Measurements from ENCODE around the gene CHRNA3.

Gene CHRNA3

GRCh38 chr15:78620527-78621421 lies at the start of gene CHRNA3:
Gene CHRNA3, minus strand, starts transcription at chr15:78620996. Its CDS starts 202 bp downstream, at chr15:78620794.
- DNase-seq, result no peak

DNA sequence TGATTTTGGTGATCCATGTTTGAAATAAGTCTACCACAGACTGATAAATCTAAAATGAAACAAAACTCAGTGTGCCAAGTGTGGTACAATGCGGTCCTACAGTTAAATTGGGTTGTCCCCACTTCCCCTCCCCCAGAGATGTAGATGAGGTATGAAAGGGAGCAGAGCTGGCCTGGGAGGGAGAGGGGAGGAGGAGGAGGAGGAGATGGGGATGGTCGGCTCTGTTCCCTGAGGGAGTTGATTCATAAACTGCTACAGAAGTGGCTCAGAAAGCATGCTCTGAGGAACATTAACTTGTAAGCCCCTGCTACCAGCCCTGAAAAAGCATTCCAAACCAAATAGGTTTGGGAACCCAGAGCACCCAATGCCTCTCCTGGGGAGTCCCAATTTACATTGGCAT lies 48.2 kb upstream of the CHRNA3 start:
- no peak for DNase-seq

GRCh38 chr15:78667578-78668236 lies 46.9 kb upstream of the CHRNA3 start:
- DNase-seq, result no peak

DNA sequence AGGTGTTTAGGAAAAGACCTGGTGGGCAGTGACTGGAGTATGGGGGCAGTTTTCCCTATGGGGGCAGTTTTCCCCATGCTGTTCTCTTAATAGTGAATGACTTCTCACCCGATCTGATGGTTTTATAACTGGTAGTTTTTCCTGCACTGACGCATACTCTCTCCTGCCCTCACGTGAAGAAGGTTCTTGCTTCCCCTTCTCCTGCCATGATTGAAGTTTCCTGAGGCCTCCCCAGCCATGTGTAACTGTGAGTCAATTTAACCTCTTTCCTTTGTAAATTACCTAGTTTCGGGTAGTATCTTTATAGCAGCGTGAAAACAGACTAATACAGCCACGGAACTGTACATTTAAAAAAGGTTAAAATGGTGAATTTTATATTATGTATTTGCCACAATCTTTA lies 45.2 kb upstream of the CHRNA3 start:
- no peak for DNase-seq

- DNase-seq, result no peak
Measured at GRCh38 chr15:78663703-78664102, 42.9 kb upstream of the CHRNA3 start.

DNA sequence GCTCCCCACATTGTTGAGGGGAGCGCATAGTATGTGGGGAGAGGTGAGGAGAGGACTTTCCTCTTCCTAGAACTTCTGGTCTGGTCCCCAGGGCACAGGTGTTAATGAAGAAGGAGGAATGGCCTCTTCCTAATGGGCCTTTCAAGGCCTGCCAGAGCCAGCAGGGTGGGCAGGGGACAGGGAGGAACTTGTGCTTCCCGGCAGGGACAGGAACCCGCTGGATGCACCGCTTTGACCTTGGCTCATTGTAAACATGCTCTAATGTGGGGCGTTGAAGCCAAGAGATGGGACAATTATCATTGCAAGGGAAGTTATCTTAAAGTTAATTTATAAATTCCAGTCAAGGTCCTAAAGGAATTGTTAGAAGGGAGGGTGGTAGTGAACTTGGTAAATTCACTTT lies 41.2 kb upstream of the CHRNA3 start:
- no peak for DNase-seq

GRCh38 chr15:78661001-78661400 lies 40.2 kb upstream of the CHRNA3 start:
- no peak for DNase-seq

GRCh38 chr15:78660584-78660983 lies 39.8 kb upstream of the CHRNA3 start:
- DNase-seq, result no peak

- no peak for DNase-seq
Measured at GRCh38 chr15:78658823-78659222, 38.0 kb upstream of the CHRNA3 start.

GRCh38 chr15:78654272-78654671 lies 33.5 kb upstream of the CHRNA3 start:
- DNase-seq, result no peak

GRCh38 chr15:78651930-78652615 lies 31.3 kb upstream of the CHRNA3 start:
- no peak for DNase-seq

GRCh38 chr15:78651007-78651406 lies 30.2 kb upstream of the CHRNA3 start:
- no peak for DNase-seq

GRCh38 chr15:78650022-78650421 lies 29.2 kb upstream of the CHRNA3 start:
- no peak for DNase-seq

GRCh38 chr15:78645009-78645408 lies 24.2 kb upstream of the CHRNA3 start:
- no peak for DNase-seq

- DNase-seq, result no peak
Measured at GRCh38 chr15:78642331-78642730, 21.5 kb upstream of the CHRNA3 start.

DNA sequence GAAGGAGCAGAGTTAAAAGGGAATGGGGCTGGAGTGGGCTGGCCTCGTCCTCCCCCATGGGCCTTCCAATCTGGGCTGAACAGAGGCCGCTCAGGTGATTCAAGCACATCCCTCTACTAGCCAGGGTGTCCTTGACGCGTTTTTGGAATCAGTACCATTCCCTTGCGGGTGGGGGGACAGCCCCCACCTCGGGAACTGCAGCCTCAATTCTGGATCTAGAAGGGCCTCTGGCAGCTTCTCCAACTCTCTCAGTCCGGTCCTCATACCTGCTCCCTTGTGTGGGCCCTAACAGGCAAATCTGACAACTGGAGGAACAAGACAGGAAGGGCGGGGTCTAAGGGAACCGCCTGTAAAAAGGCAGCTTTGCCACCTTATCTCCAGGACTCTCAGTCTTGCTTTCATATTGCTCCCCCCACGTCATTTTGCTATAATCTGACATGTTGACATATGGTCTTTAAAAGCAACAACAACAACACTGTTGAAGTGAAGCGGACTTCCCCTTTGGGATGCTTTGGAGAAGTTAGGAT lies 21.0 kb upstream of the CHRNA3 start:
- DNase-seq, result peak; percentile 47

- DNase-seq, result peak; percentile 38
Measured at GRCh38 chr15:78641102-78641748, 20.4 kb upstream of the CHRNA3 start, which contains the start of gene CHRNB4. Gene CHRNB4, minus strand, starts transcription at chr15:78641210. Its CDS starts 77 bp downstream, at chr15:78641133.

GRCh38 chr15:78640527-78641101 lies 19.8 kb upstream of the CHRNA3 start:
- no peak for DNase-seq

GRCh38 chr15:78638658-78639314 lies 18.0 kb upstream of the CHRNA3 start:
- peak; percentile 84 for DNase-seq

GRCh38 chr15:78637776-78638435 lies 17.1 kb upstream of the CHRNA3 start:
- DNase-seq, result no peak

- no peak for DNase-seq
Measured at GRCh38 chr15:78636378-78636859, 15.6 kb upstream of the CHRNA3 start.
